A549 treated with CORT108297 at 1 μM for 4 hours (cell line): ENCODE measurements around the gene OPN1MW2. TPM values are rescaled to one million over a fixed set of nuclear protein-coding genes. Genes with fewer than 3 reads are reported as not detected.

Experiments used
- total RNA-seq: library from RNA; stranded (reverse); fragments of 200-300 nt; extraction: Qiagen RNA extraction; gene quantifications from 5 replicates; pipeline ENCODE4 v1.2.3, GENCODE V29; 2022

The OPN1MW2 gene
- total RNA-seq, result not detected in 5 replicates

GRCh38 chrX:154219456-154219855 lies at the start of gene OPN1MW2:
Gene OPN1MW2 (plus strand): TSS chrX:154219756. CDS start chrX:154219816, 60 bp downstream.

GRCh38 chrX:154182296-154182695 lies 37.3 kb upstream of the OPN1MW2 start, which contains the start of gene OPN1MW:
Gene OPN1MW (plus strand): TSS chrX:154182596. CDS start chrX:154182678, 82 bp downstream.

GRCh38 chrX:154257282-154257681 lies 37.7 kb downstream of the OPN1MW2 start, which contains the start of gene OPN1MW3:
Gene OPN1MW3 (plus strand): TSS chrX:154257582. CDS start chrX:154257620, 38 bp downstream.

Other genes with a start within 250 kb of the OPN1MW2 start
- 31.7 to 41.9 TPM (median 40.9 TPM) in 5 replicates for gene HCFC1, start 247.9 kb upstream of the OPN1MW2 start, total RNA-seq
- 5.4 to 6.7 TPM (median 5.6 TPM) in 5 replicates for gene TMEM187, start 247.0 kb upstream of the OPN1MW2 start, total RNA-seq
- 198 to 223 TPM (median 223 TPM) in 5 replicates for gene IRAK1, start 199.9 kb upstream of the OPN1MW2 start, total RNA-seq
- gene MECP2, start 122.0 kb upstream of the OPN1MW2 start, total RNA-seq, result 17.2 to 21.6 TPM (median 19.6 TPM) in 5 replicates
- gene OPN1LW, start 75.5 kb upstream of the OPN1MW2 start, total RNA-seq, result not detected in 5 replicates
- gene OPN1MW, start 37.2 kb upstream of the OPN1MW2 start, total RNA-seq, result not detected in 5 replicates
- not detected in 5 replicates for gene OPN1MW3, start 37.8 kb downstream of the OPN1MW2 start, total RNA-seq
- gene TEX28, start 75.4 kb downstream of the OPN1MW2 start, total RNA-seq, result not detected in 5 replicates
- gene TKTL1, start 76.0 kb downstream of the OPN1MW2 start, total RNA-seq, result 0.03 TPM in 1 of 5 replicates, not detected in the others
- gene FLNA, start 154.9 kb downstream of the OPN1MW2 start, total RNA-seq, result 1,453 to 1,770 TPM (median 1,639 TPM) in 5 replicates
- gene EMD, start 159.5 kb downstream of the OPN1MW2 start, total RNA-seq, result 110 to 171 TPM (median 156 TPM) in 5 replicates
- gene RPL10, start 178.6 kb downstream of the OPN1MW2 start, total RNA-seq, result 5,551 to 5,842 TPM (median 5,620 TPM) in 5 replicates
- gene DNASE1L1, start 189.5 kb downstream of the OPN1MW2 start, total RNA-seq, result 24.2 to 33.3 TPM (median 29.6 TPM) in 5 replicates
- gene TAFAZZIN, start 191.8 kb downstream of the OPN1MW2 start, total RNA-seq, result 30.2 to 41.8 TPM (median 38.8 TPM) in 5 replicates
- gene ATP6AP1, start 208.9 kb downstream of the OPN1MW2 start, total RNA-seq, result 79.6 to 112 TPM (median 110 TPM) in 5 replicates
- gene GDI1, start 217.4 kb downstream of the OPN1MW2 start, total RNA-seq, result 94.4 to 112 TPM (median 107 TPM) in 5 replicates
- gene FAM50A, start 224.4 kb downstream of the OPN1MW2 start, total RNA-seq, result 99.6 to 120 TPM (median 116 TPM) in 5 replicates
- 9.7 to 17.8 TPM (median 15.3 TPM) in 5 replicates for gene PLXNA3, start 238.5 kb downstream of the OPN1MW2 start, total RNA-seq